Neural crest cell (in vitro differentiated cells): ENCODE results near the gene ANK3. TPM values are rescaled to one million over a fixed set of nuclear protein-coding genes. Genes with fewer than 3 reads are reported as not detected.

ENCODE experiments used
- DNase-seq: peaks from one replicate; pipeline ENCODE4 v3.0.0; 2021; ENCODE audit warnings: low read depth, mixed read lengths, low spot score
- H3K27ac Mint-ChIP-seq: one replicate; pipeline ENCODE4 v1.8.0; 2021; ENCODE audit warnings: mild to moderate bottlenecking, mixed read lengths; ENCODE audit not compliant: unreplicated experiment
- H3K27me3 Mint-ChIP-seq: 2 replicates; pipeline ENCODE4 v1.8.0; 2021; ENCODE audit warnings: low read depth, mild to moderate bottlenecking, mixed read lengths
- H3K36me3 Mint-ChIP-seq: 2 replicates; pipeline ENCODE4 v1.8.0; 2021; ENCODE audit warnings: low read depth, mild to moderate bottlenecking, mixed read lengths
- H3K4me1 Mint-ChIP-seq: 2 replicates; pipeline ENCODE4 v1.8.0; 2021; ENCODE audit warnings: mixed read lengths
- H3K4me3 Mint-ChIP-seq: one replicate; pipeline ENCODE4 v1.8.0; 2021; ENCODE audit warnings: mild to moderate bottlenecking, mixed read lengths
- H3K9me3 Mint-ChIP-seq: 2 replicates; pipeline ENCODE4 v1.8.0; 2021; ENCODE audit warnings: mixed read lengths
- total RNA-seq: library from RNA; stranded (reverse); gene quantifications from 2 replicates; pipeline ENCODE4 v1.2.1, GENCODE V29; 2021
- TF ChIP-seq, protein P1 (sequence below): fragments of 200-600 bp; sonication (generic); conservative IDR thresholded peaks from 2 replicates; pipeline ENCODE4 v1.5.0; 2021; ENCODE audit warnings: antibody characterized with exemption, mild to moderate bottlenecking

ANK3 gene
- total RNA-seq, 1 donor from 2014 or later, result 45.2 TPM

DNA sequence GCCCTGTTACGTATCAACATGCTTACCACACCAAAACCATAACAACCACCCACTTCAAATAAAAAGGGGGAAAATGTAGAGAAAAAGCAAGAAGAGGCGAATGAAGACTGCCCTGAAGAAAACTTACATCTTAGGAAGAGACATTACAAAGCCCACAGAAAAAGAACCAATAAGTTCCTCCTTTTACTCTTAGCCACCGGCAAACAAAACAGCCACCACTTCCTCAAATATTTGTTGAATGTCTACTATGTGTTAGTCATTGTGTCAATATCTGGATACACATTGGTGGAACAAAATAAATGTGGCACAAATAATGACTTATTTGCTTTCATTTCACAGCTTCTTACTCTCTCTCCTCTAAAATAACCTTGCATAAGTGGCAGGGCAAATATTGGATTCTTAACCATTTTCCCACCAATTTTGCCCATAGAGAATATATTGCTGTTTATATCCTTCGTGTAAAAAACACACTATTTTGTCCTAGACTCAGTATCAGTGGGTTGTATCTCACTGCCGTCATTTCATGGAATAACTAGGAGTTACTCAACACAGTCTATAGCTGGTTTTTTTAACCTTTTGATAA, 106.8 kb downstream of the ANK3 start:
- H3K36me3 Mint-ChIP-seq, result no peaks in the 10 kb centered on the region
- peaks cover 8% of the 10 kb centered on the region for H3K4me1 Mint-ChIP-seq
- no peak overlapping the region for H3K27ac Mint-ChIP-seq
- no peak overlapping the region for H3K4me3 Mint-ChIP-seq
- no peaks in the 10 kb centered on the region for H3K9me3 Mint-ChIP-seq
- H3K27me3 Mint-ChIP-seq, result no peaks in the 10 kb centered on the region
- TF ChIP-seq, protein P1, sequence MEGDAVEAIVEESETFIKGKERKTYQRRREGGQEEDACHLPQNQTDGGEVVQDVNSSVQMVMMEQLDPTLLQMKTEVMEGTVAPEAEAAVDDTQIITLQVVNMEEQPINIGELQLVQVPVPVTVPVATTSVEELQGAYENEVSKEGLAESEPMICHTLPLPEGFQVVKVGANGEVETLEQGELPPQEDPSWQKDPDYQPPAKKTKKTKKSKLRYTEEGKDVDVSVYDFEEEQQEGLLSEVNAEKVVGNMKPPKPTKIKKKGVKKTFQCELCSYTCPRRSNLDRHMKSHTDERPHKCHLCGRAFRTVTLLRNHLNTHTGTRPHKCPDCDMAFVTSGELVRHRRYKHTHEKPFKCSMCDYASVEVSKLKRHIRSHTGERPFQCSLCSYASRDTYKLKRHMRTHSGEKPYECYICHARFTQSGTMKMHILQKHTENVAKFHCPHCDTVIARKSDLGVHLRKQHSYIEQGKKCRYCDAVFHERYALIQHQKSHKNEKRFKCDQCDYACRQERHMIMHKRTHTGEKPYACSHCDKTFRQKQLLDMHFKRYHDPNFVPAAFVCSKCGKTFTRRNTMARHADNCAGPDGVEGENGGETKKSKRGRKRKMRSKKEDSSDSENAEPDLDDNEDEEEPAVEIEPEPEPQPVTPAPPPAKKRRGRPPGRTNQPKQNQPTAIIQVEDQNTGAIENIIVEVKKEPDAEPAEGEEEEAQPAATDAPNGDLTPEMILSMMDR, result no peak
- DNase-seq, result no peak

DNA sequence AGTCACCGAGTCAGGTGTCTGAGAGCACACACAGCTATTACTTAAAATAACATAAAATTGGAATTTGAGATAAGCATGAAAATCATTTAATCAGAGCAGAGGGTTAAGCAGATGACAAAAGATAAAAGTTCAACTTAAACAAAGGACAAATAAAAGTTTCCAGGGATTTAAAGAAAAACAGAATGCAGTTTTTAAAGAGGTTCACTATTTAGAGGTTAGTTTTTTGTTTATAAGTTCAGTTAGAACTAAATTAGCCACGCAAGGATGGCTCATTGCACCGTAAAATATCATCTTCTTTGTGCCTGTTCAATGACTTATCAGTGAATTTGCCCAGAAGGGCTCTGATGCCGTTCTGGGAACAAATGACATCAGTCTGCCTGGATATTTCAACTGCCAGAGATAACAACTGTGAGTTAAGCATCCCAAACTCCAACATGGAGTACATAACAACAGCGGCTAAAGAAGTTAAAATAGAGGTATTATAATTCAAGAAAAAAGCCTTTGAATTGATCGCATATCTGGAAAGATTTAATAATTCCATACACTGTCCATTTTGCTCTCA, 107.8 kb downstream of the ANK3 start:
- no peak for DNase-seq
- no peaks in the 10 kb centered on the region for H3K9me3 Mint-ChIP-seq
- H3K36me3 Mint-ChIP-seq, result no peaks in the 10 kb centered on the region
- H3K27me3 Mint-ChIP-seq, result no peaks in the 10 kb centered on the region
- no peak overlapping the region for H3K27ac Mint-ChIP-seq
- no peak overlapping the region for H3K4me3 Mint-ChIP-seq
- TF ChIP-seq, protein P1, result no peak
- peaks cover 8% of the 10 kb centered on the region for H3K4me1 Mint-ChIP-seq

DNA sequence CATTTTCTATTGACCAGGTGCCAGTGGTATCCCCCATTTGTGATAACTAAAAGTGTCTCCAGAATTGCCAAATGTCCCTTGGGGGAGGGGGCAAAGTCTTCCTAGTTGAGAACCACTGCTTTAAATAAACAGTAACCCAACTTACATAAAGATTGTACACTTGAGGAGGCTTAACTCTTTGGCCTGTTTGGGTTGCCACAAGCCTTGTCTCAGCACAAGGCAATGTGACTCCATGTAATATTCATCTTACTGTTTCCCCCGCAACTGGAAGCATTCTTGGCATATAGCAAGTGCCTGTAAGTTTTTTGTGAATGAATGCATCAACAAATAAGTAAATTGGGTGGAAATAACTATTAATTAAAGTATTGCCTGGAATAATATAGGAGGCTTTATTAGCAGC, 108.3 kb downstream of the ANK3 start:
- Mint-ChIP-seq H3K36me3 (no peaks in the 10 kb centered on the region), H3K4me1 (peaks cover 8% of the 10 kb centered on the region), H3K27me3 (no peaks in the 10 kb centered on the region), H3K4me3 (no peak overlapping the region), H3K9me3 (no peaks in the 10 kb centered on the region), H3K27ac (no peak overlapping the region)
- no peak for DNase-seq
- TF ChIP-seq, protein P1, result no peak

DNA sequence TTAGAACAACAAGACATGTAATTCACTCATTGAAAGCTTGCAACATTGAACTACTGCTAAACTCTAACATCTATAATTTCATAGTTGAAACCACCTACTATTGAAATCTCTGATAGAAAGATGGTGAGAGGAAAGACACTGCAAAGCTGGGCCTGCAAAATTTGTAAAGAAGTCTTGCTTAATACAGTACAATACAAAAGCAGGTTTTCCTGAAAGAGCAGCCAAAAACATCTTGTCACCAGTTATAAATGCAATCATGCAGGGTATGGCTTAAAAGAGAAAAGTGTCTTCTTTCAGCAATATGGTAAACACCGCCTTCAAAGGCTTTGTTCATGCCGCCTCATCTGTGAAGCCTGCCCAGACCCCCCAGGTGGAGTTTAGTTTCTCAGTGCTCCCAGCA, 109.2 kb downstream of the ANK3 start:
- no peaks in the 10 kb centered on the region for H3K9me3 Mint-ChIP-seq
- peaks cover 8% of the 10 kb centered on the region for H3K4me1 Mint-ChIP-seq
- no peak for DNase-seq
- H3K36me3 Mint-ChIP-seq, result no peaks in the 10 kb centered on the region
- TF ChIP-seq, protein P1, result no peak
- H3K27me3 Mint-ChIP-seq, result no peaks in the 10 kb centered on the region
- no peak overlapping the region for H3K4me3 Mint-ChIP-seq
- no peak overlapping the region for H3K27ac Mint-ChIP-seq

DNA sequence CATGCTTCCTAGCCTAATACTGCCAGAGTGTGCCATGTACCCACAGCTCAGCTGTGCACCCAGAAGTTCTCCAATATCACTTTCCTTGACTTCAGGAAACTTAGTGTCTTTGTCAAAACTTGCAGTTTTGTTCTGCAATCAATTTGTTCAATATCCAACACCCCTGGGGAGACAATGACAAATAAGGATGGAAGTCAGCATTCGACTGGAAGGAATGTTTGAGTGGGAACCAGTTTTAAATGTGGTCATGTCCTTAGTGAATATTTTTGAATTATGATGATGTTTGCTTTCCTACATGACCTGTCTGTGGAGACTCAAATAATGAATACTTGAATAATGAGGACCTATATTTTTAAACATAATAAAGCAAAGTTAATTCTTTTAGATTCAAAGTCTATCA, 112.0 kb downstream of the ANK3 start:
- Mint-ChIP-seq H3K27me3 (no peaks in the 10 kb centered on the region), H3K4me1 (peaks cover 6% of the 10 kb centered on the region), H3K27ac (no peak overlapping the region), H3K36me3 (no peaks in the 10 kb centered on the region), H3K9me3 (no peaks in the 10 kb centered on the region), H3K4me3 (no peak overlapping the region)
- DNase-seq, result no peak
- TF ChIP-seq, protein P1, result no peak
